Naive thymus-derived CD4-positive, alpha-beta T cell (primary cell): Measurements from ENCODE around the gene CD247. TPM values are rescaled to one million over a fixed set of nuclear protein-coding genes. Genes with fewer than 3 reads are reported as not detected.

Source experiments
- ATAC-seq: fragments of 150-1000 bp; cut with Tn5 transposase; 2 replicates; pipeline ENCODE4 v1.10.0; 2021; ENCODE audit warnings: mild to moderate bottlenecking, moderate library complexity
- CTCF ChIA-PET: fragments of 350-600 bp; sonication (Branson Sonifier 250); formaldehyde crosslinking; loops from one replicate; lab custom pipeline; 2021; ENCODE audit warnings: antibody characterized with exemption; lab: Charles Lee
- POLR2A ChIA-PET: fragments of 350-600 bp; sonication (Branson Sonifier 250); formaldehyde crosslinking; loops from one replicate; lab custom pipeline; 2021; ENCODE audit warnings: antibody characterized with exemption, inconsistent platforms; lab: Charles Lee
- DNase-seq, 9 donors: peaks; one replicate each; pipeline versions ENCODE4 v3.0.0 to v3.0.0-alpha.2; 2020 to 2022; ENCODE audit warnings: mixed read lengths in 1 of 9
- H3K27ac ChIP-seq: one replicate; pipeline ENCODE4 v1.7.0; 2013; ENCODE audit warnings: mild to moderate bottlenecking, low read depth, low read length, moderate library complexity
- H3K27me3 ChIP-seq, 2 donors: one replicate each; pipeline ENCODE4 v1.7.0; 2013; ENCODE audit warnings: low read length in 2 of 2, mild to moderate bottlenecking in 2 of 2, moderate library complexity in 2 of 2; ENCODE audit not compliant: control insufficient read depth in 2 of 2, insufficient read depth in 2 of 2
- H3K36me3 ChIP-seq, 3 experiments: 1 replicate in 2 of 3; 2 replicates in 1 of 3; pipeline ENCODE4 v1.7.0; 2013; ENCODE audit warnings: low read length in 3 of 3, mild to moderate bottlenecking in 3 of 3, moderate library complexity in 1 of 3; ENCODE audit not compliant: insufficient read depth in 3 of 3, control insufficient read depth in 2 of 3
- H3K4me1 ChIP-seq, 2 donors: one replicate each; pipeline ENCODE4 v1.7.0; 2013; ENCODE audit warnings: low read length in 2 of 2, mild to moderate bottlenecking in 2 of 2, moderate library complexity in 1 of 2; ENCODE audit not compliant: control insufficient read depth in 2 of 2, insufficient read depth in 2 of 2
- H3K4me3 ChIP-seq: 2 replicates; pipeline ENCODE4 v1.7.0; 2013; ENCODE audit warnings: mild to moderate bottlenecking, low read length
- H3K9me3 ChIP-seq, 3 experiments: 1 replicate in 2 of 3; 2 replicates in 1 of 3; pipeline ENCODE4 v1.7.0; 2013; ENCODE audit warnings: low read length in 3 of 3; ENCODE audit not compliant: control insufficient read depth in 2 of 3
- H3K27ac Mint-ChIP-seq, 9 donors: one replicate each; pipeline ENCODE4 v1.8.0; 2020 to 2022; ENCODE audit warnings: mixed read lengths in 9 of 9, mild to moderate bottlenecking in 8 of 9, moderate library complexity in 5 of 9, inconsistent platforms in 2 of 9
- H3K27me3 Mint-ChIP-seq, 5 donors: one replicate each; pipeline ENCODE4 v1.8.0; 2021 to 2022; ENCODE audit warnings: mixed read lengths in 5 of 5, mild to moderate bottlenecking in 1 of 5
- H3K36me3 Mint-ChIP-seq, 5 donors: one replicate each; pipeline ENCODE4 v1.8.0; 2020 to 2022; ENCODE audit warnings: mixed read lengths in 5 of 5, mild to moderate bottlenecking in 3 of 5, inconsistent platforms in 1 of 5
- H3K4me1 Mint-ChIP-seq, 7 donors: one replicate each; pipeline ENCODE4 v1.8.0; 2020 to 2022; ENCODE audit warnings: mixed read lengths in 7 of 7, mild to moderate bottlenecking in 3 of 7, inconsistent platforms in 1 of 7
- H3K4me3 Mint-ChIP-seq, 10 donors: one replicate each; pipeline ENCODE4 v1.8.0; 2020 to 2022; ENCODE audit warnings: mild to moderate bottlenecking in 10 of 10, mixed read lengths in 10 of 10, moderate library complexity in 6 of 10, inconsistent platforms in 2 of 10
- H3K9me3 Mint-ChIP-seq, 11 donors: one replicate each; pipeline ENCODE4 v1.8.0; 2020 to 2022; ENCODE audit warnings: mixed read lengths in 11 of 11, mild to moderate bottlenecking in 4 of 11, inconsistent platforms in 1 of 11, moderate library complexity in 1 of 11
- intact Hi-C, 2 donors: fragments of 100-400 bp; cut with micrococcal nuclease; formaldehyde crosslinking; loops; one replicate each; pipeline ENCODE4 v1.15.1; 2023
- polyA plus RNA-seq, 2 donors: library from polyadenylated mRNA; unstranded; fragments of 300-500 nt; fragmentation: Illumina TruSeq; gene quantifications; one replicate each; pipeline ENCODE4 v1.2.3, GENCODE V29; 2021
- total RNA-seq, 6 experiments: library from RNA in 5 of 6; stranded (reverse) in 5 of 6; gene quantifications; 1 replicate in 5 of 6; 2 replicates in 1 of 6; pipeline ENCODE4 v1.2.3 and lab custom pipeline; 2021 to 2026

The CD247 gene
- total and polyA plus RNA-seq, 7 experiments from 2014 or later = 246 to 476 (median 352) TPM

- peaks cover 0 to 51% (median 4%) of the 10 kb centered on the region in 3 experiments for H3K36me3 ChIP-seq
- POLR2A ChIA-PET = interaction anchor here (0.7 to 5.1 kb wide), 16 partner anchors 9 to 69 kb away, joined by 3 to 86 read pairs (median 4); partner anchors contain the start of genes CD247 and CREG1
Measured at GRCh38 chr1:167507719-167508118, 10.6 kb downstream of the CD247 start.

GRCh38 chr1:167504467-167504827, 13.9 kb downstream of the CD247 start:
- peaks cover 5 to 55% (median 43%) of the 10 kb centered on the region in 5 donors for H3K36me3 Mint-ChIP-seq
- H3K4me1 Mint-ChIP-seq = peaks cover 75 to 100% (median 96%) of the 10 kb centered on the region in 7 donors
- no peaks in the 10 kb centered on the region for H3K27me3 ChIP-seq
- H3K27ac ChIP-seq = peak overlapping the region; percentile 96
- POLR2A ChIA-PET = interaction anchor here (0.6 to 5.1 kb wide), 8 partner anchors 11 to 72 kb away, joined by 3 to 86 read pairs (median 11); partner anchors contain the start of gene CD247
- H3K36me3 ChIP-seq = peaks cover 0 to 49% (median 0%) of the 10 kb centered on the region in 3 experiments
- peak overlapping the region in 9 of 10 donors; percentile 55 to 100 (median 80) for H3K4me3 Mint-ChIP-seq
- CTCF ChIA-PET = interaction anchor here (1.0 to 1.7 kb wide), 5 partner anchors 12 to 55 kb away, joined by 3 to 9 read pairs (median 4); partner anchors contain the start of genes CD247 and CREG1
- H3K9me3 ChIP-seq = no peaks in the 10 kb centered on the region
- H3K4me3 ChIP-seq = no peak overlapping the region
- no peak for DNase-seq
- H3K4me1 ChIP-seq = peaks cover 46 to 92% of the 10 kb centered on the region in 2 donors
- ATAC-seq = no peak
- H3K27ac Mint-ChIP-seq = peak overlapping the region in 8 of 9 donors; percentile 83 to 100 (median 94)
- H3K9me3 Mint-ChIP-seq = no peaks in the 10 kb centered on the region
- H3K27me3 Mint-ChIP-seq = no peaks in the 10 kb centered on the region
- intact Hi-C loops = no loop called here

More at GRCh38 chr1:167507719-167508118, 10.6 kb downstream of the CD247 start:
- Histone ChIP-seq H3K4me1 (peaks cover 46 to 90% of the 10 kb centered on the region in 2 donors), H3K9me3 (no peaks in the 10 kb centered on the region), H3K27ac (peak overlapping the region; percentile 96), H3K4me3 (no peak overlapping the region), H3K27me3 (no peaks in the 10 kb centered on the region)
- H3K4me3 Mint-ChIP-seq = peak overlapping the region in 8 of 10 donors; percentile 41 to 100 (median 84)
- H3K4me1 Mint-ChIP-seq = peaks cover 73 to 99% (median 96%) of the 10 kb centered on the region in 7 donors
- ATAC-seq (no peak), DNase-seq (no peak)
- H3K27me3 Mint-ChIP-seq = no peaks in the 10 kb centered on the region
- peak overlapping the region in 8 of 9 donors; percentile 80 to 100 (median 94) for H3K27ac Mint-ChIP-seq
- H3K36me3 Mint-ChIP-seq = peaks cover 6 to 62% (median 54%) of the 10 kb centered on the region in 5 donors
- intact Hi-C loops = no loop called here
- CTCF ChIA-PET = interaction anchor here (0.6 to 1.4 kb wide), 11 partner anchors 8 to 239 kb away, joined by 3 to 10 read pairs (median 3); partner anchors contain the start of gene CD247
- H3K9me3 Mint-ChIP-seq = peaks cover 0 to 3% (median 0%) of the 10 kb centered on the region in 11 donors

- Mint-ChIP-seq H3K27me3 (no peaks in the 10 kb centered on the region), H3K9me3 (no peaks in the 10 kb centered on the region), H3K27ac (peak overlapping the region; percentile 12 to 100 (median 94)), H3K36me3 (peaks cover 3 to 55% (median 40%) of the 10 kb centered on the region in 5 donors), H3K4me1 (peaks cover 74 to 100% (median 97%) of the 10 kb centered on the region in 7 donors), H3K4me3 (peak overlapping the region; percentile 58 to 100 (median 80))
- Histone ChIP-seq H3K27me3 (no peaks in the 10 kb centered on the region), H3K27ac (peak overlapping the region; percentile 96), H3K36me3 (peaks cover 0 to 51% (median 3%) of the 10 kb centered on the region in 3 experiments), H3K9me3 (no peaks in the 10 kb centered on the region), H3K4me1 (peaks cover 52 to 95% of the 10 kb centered on the region in 2 donors), H3K4me3 (no peak overlapping the region)
- intact Hi-C loops = loop anchor here in 1 of 2 donors (2.0 kb wide), 1 partner anchor 13 kb away; no protein-coding TSS in a partner anchor
- DNase-seq (no peak), ATAC-seq (no peak)
- CTCF ChIA-PET = no interaction called here
- POLR2A ChIA-PET = interaction anchor here (0.6 to 11.8 kb wide), 8 partner anchors 9 to 72 kb away, joined by 3 to 181 read pairs (median 18); partner anchors contain the start of gene CD247
Measured at GRCh38 chr1:167503626-167504466, 14.5 kb downstream of the CD247 start.

- no peaks in the 10 kb centered on the region for H3K27me3 ChIP-seq
- intact Hi-C loops = loop anchor here (1.0 to 2.0 kb wide), 2 partner anchors 10 to 14 kb away; no protein-coding TSS in a partner anchor
- peaks cover 53 to 96% of the 10 kb centered on the region in 2 donors for H3K4me1 ChIP-seq
- DNase-seq (peak in 1 of 9 donors; percentile 2), ATAC-seq (no peak)
- CTCF ChIA-PET = interaction anchor here (1.2 to 1.9 kb wide), 2 partner anchors 10 to 12 kb away, joined by 3 to 8 read pairs; no protein-coding TSS in a partner anchor
- Mint-ChIP-seq H3K36me3 (peaks cover 5 to 50% (median 34%) of the 10 kb centered on the region in 5 donors), H3K9me3 (no peaks in the 10 kb centered on the region), H3K4me3 (peak overlapping the region; percentile 58 to 100 (median 80)), H3K4me1 (peaks cover 75 to 100% (median 97%) of the 10 kb centered on the region in 7 donors), H3K27ac (peak overlapping the region; percentile 83 to 100 (median 94)), H3K27me3 (no peaks in the 10 kb centered on the region)
- peak overlapping the region; percentile 96 for H3K27ac ChIP-seq
- POLR2A ChIA-PET = interaction anchor here (0.6 to 11.8 kb wide), 13 partner anchors 8 to 65 kb away, joined by 3 to 181 read pairs (median 4); partner anchors contain the start of gene CD247
- no peaks in the 10 kb centered on the region for H3K9me3 ChIP-seq
- H3K4me3 ChIP-seq = no peak overlapping the region
- peaks cover 0 to 51% (median 9%) of the 10 kb centered on the region in 3 experiments for H3K36me3 ChIP-seq
Measured at GRCh38 chr1:167502719-167503462, 15.4 kb downstream of the CD247 start.

GRCh38 chr1:167502192-167502551, 16.2 kb downstream of the CD247 start:
- peaks cover 75 to 100% (median 97%) of the 10 kb centered on the region in 7 donors for H3K4me1 Mint-ChIP-seq
- DNase-seq = no peak
- ChIA-PET POLR2A (interaction anchor here (0.7 to 11.8 kb wide), 17 partner anchors 8 to 63 kb away, joined by 3 to 181 read pairs (median 4); partner anchors contain the start of gene CD247), CTCF (interaction anchor here (1.2 to 1.9 kb wide), 2 partner anchors 9 to 12 kb away, joined by 3 to 8 read pairs; no protein-coding TSS in a partner anchor)
- no peaks in the 10 kb centered on the region for H3K27me3 Mint-ChIP-seq
- intact Hi-C loops = loop anchor here (1.0 to 2.0 kb wide), 2 partner anchors 11 to 15 kb away; no protein-coding TSS in a partner anchor
- peak overlapping the region; percentile 83 to 100 (median 94) for H3K27ac Mint-ChIP-seq
- Histone ChIP-seq H3K36me3 (peaks cover 0 to 49% (median 9%) of the 10 kb centered on the region in 3 experiments), H3K4me1 (peaks cover 53 to 96% of the 10 kb centered on the region in 2 donors), H3K9me3 (no peaks in the 10 kb centered on the region), H3K27ac (peak overlapping the region; percentile 96), H3K27me3 (no peaks in the 10 kb centered on the region), H3K4me3 (peak overlapping the region; percentile 4)
- no peaks in the 10 kb centered on the region for H3K9me3 Mint-ChIP-seq
- peak overlapping the region; percentile 58 to 100 (median 80) for H3K4me3 Mint-ChIP-seq
- H3K36me3 Mint-ChIP-seq = peaks cover 5 to 48% (median 28%) of the 10 kb centered on the region in 5 donors
- ATAC-seq = no peak
